Mammary epithelial cell (primary cell): ENCODE data around the gene BCCIP.

ENCODE experiments used
- CTCF ChIP-seq, 2 donors: IDR thresholded peaks in 1 of 2; conservative IDR thresholded peaks in 1 of 2; 2 replicates each; pipeline ENCODE4 v1.5.1; 2011 to 2012; ENCODE audit warnings: inconsistent platforms in 2 of 2, low read length in 2 of 2, mild to moderate bottlenecking in 2 of 2, control low read depth in 1 of 2, low read depth in 1 of 2; ENCODE audit not compliant: insufficient read depth in 1 of 2; ENCODE audit errors: extremely low read depth in 1 of 2
- EZH2 ChIP-seq: IDR thresholded peaks from 2 replicates; pipeline ENCODE4 v1.6.1; 2012; ENCODE audit warnings: low read length, inconsistent platforms, borderline replicate concordance

- TF ChIP-seq CTCF (conservative IDR thresholded peaks at IDR 0.05 in 1 of 2, IDR thresholded peaks at IDR 0.05 in 1 of 2; ENCODE audit: extremely low read depth in 1 of 2, insufficient read depth in 1 of 2, low read depth in 1 of 2, low read length in 2 of 2) = no peak
- no peak for TF ChIP-seq EZH2
These were observed 13.4 kb downstream of the BCCIP start for GRCh38 chr10:125836746-125837145.
